ENCODE data around the gene CAPN10.

The CAPN10 gene

GRCh38 chr2:240554767-240555493, 31.6 kb upstream of the CAPN10 start:
- Histone ChIP-seq H3K23ac (ENCODE audit: low read depth, low read length, poor library complexity) (no peak overlapping the region), H3K4me2 (ENCODE audit: insufficient read depth, low read length, poor library complexity, severe bottlenecking) (no peak overlapping the region), H3K79me1 (ENCODE audit: low read depth, low read length) (peaks cover 11% of the 10 kb centered on the region), H3K27ac (replicated peaks; ENCODE audit: low read length) (no peak overlapping the region), H3K9me3 (replicated peaks in 1 of 2; ENCODE audit: control insufficient read depth in 2 of 2, insufficient read depth in 1 of 2, low read depth in 1 of 2, low read length in 2 of 2) (peaks cover 2 to 13% of the 10 kb centered on the region in 2 donors), H2BK5ac (ENCODE audit: low read length) (no peak overlapping the region), H3K18ac (ENCODE audit: low read length) (no peak overlapping the region), H3K27me3 (ENCODE audit: control insufficient read depth in 3 of 3, insufficient read depth in 3 of 3, low read depth in 1 of 3, low read length in 3 of 3) (peaks cover 0 to 11% (median 0%) of the 10 kb centered on the region in 3 experiments), H3K9ac (ENCODE audit: low read depth, low read length, poor library complexity) (no peak overlapping the region), H2BK12ac (ENCODE audit: low read length) (no peak overlapping the region), H3K4me1 (ENCODE audit: control insufficient read depth in 2 of 2, insufficient read depth in 1 of 2, low read depth in 1 of 2, low read length in 2 of 2) (peaks cover 3 to 5% of the 10 kb centered on the region in 2 donors), H4K91ac (ENCODE audit: low read depth, low read length, poor library complexity) (no peak overlapping the region), H2AK5ac (ENCODE audit: low read depth, low read length) (no peak overlapping the region), H3K4me3 (ENCODE audit: low read length in 2 of 2) (no peak overlapping the region), H2AFZ (ENCODE audit: low read length) (no peak overlapping the region), H3K4ac (ENCODE audit: low read length) (no peak overlapping the region), H2BK15ac (ENCODE audit: low read length) (no peak overlapping the region), H4K8ac (ENCODE audit: low read depth, low read length) (no peak overlapping the region), H3K14ac (ENCODE audit: low read length) (no peak overlapping the region), H2BK120ac (ENCODE audit: low read depth, low read length) (no peak overlapping the region), H3K36me3 (replicated peaks in 1 of 2; ENCODE audit: control insufficient read depth in 2 of 2, insufficient read depth in 2 of 2, low read length in 2 of 2) (peaks cover 2 to 66% of the 10 kb centered on the region in 2 donors)
- WGBS, 2 donors (ENCODE audit: extremely low coverage in 2 of 2, insufficient read length in 2 of 2, insufficient replicate concordance in 1 of 2): no CpG with 5 or more reads among the region's 17 CpGs
- DNase-seq (ENCODE audit: low spot score): no peak

DNA sequence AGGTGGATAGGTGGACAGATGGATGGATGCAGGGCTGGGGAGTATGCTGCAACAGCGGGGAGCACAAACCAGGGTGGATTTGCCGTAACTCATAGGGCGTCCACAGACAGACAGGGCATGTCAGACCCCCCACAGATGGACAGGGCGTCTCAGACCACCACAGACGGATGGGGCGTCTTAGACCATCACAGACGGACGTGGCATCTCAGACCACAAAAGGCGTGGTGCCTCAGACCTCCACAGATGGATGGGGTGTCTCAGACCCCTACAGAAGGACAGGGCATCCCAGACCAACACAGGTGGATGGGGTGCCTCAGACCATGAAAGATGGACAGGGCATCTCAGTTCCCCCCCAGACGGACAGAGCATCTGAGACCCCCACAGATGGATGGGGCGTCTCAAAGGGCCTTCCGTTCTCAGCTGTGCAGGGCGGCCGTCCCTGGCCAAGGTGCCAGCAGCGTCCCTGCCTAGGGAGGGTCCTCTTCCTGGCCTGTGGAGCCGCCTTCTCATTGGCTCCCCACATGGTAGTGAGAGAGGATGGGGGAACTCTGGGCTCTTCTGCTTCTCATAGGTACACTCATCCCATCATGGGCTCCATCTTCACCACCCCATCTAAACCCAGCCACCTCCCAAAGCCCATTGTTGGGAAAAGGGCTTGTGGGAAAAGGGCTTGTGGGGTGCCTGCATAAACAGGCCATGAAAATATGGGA, 30.8 kb upstream of the CAPN10 start:
- H3K27ac ChIP-seq (replicated peaks; ENCODE audit: low read length): no peak overlapping the region
- no peak overlapping the region for H2BK15ac ChIP-seq (ENCODE audit: low read length)
- H3K36me3 ChIP-seq (replicated peaks in 1 of 2; ENCODE audit: control insufficient read depth in 2 of 2, insufficient read depth in 2 of 2, low read length in 2 of 2): peaks cover 2 to 62% of the 10 kb centered on the region in 2 donors
- DNase-seq (ENCODE audit: low spot score): no peak
- H4K8ac ChIP-seq (ENCODE audit: low read depth, low read length): no peak overlapping the region
- H3K4me2 ChIP-seq (ENCODE audit: insufficient read depth, low read length, poor library complexity, severe bottlenecking): no peak overlapping the region
- no peak overlapping the region for H3K18ac ChIP-seq (ENCODE audit: low read length)
- H3K23ac ChIP-seq (ENCODE audit: low read depth, low read length, poor library complexity): no peak overlapping the region
- no peak overlapping the region for H3K9ac ChIP-seq (ENCODE audit: low read depth, low read length, poor library complexity)
- no peak overlapping the region for H3K4ac ChIP-seq (ENCODE audit: low read length)
- no peak overlapping the region for H2BK5ac ChIP-seq (ENCODE audit: low read length)
- H3K9me3 ChIP-seq (replicated peaks in 1 of 2; ENCODE audit: control insufficient read depth in 2 of 2, insufficient read depth in 1 of 2, low read depth in 1 of 2, low read length in 2 of 2): peaks cover 2 to 9% of the 10 kb centered on the region in 2 donors
- H3K14ac ChIP-seq (ENCODE audit: low read length): no peak overlapping the region
- H4K91ac ChIP-seq (ENCODE audit: low read depth, low read length, poor library complexity): no peak overlapping the region
- peaks cover 0 to 11% (median 0%) of the 10 kb centered on the region in 3 experiments for H3K27me3 ChIP-seq (ENCODE audit: control insufficient read depth in 3 of 3, insufficient read depth in 3 of 3, low read depth in 1 of 3, low read length in 3 of 3)
- H2BK120ac ChIP-seq (ENCODE audit: low read depth, low read length): no peak overlapping the region
- peaks cover 4 to 5% of the 10 kb centered on the region in 2 donors for H3K4me1 ChIP-seq (ENCODE audit: control insufficient read depth in 2 of 2, insufficient read depth in 1 of 2, low read depth in 1 of 2, low read length in 2 of 2)
- no peak overlapping the region for H2AFZ ChIP-seq (ENCODE audit: low read length)
- H2AK5ac ChIP-seq (ENCODE audit: low read depth, low read length): no peak overlapping the region
- H2BK12ac ChIP-seq (ENCODE audit: low read length): no peak overlapping the region
- WGBS, 2 donors (ENCODE audit: extremely low coverage in 2 of 2, insufficient read length in 2 of 2, insufficient replicate concordance in 1 of 2): no CpG with 5 or more reads among the region's 16 CpGs
- H3K79me1 ChIP-seq (ENCODE audit: low read depth, low read length): peaks cover 11% of the 10 kb centered on the region
- H3K4me3 ChIP-seq (ENCODE audit: low read length in 2 of 2): no peak overlapping the region

GRCh38 chr2:240556553-240557100, 29.9 kb upstream of the CAPN10 start:
- no peak overlapping the region for H2BK5ac ChIP-seq (ENCODE audit: low read length)

More at GRCh38 chr2:240556553-240557100, 29.9 kb upstream of the CAPN10 start:
- no CpG with 5 or more reads among the region's 9 CpGs for WGBS, 2 donors (ENCODE audit: extremely low coverage in 2 of 2, insufficient read length in 2 of 2, insufficient replicate concordance in 1 of 2)
- Histone ChIP-seq H3K4me2 (ENCODE audit: insufficient read depth, low read length, poor library complexity, severe bottlenecking) (no peak overlapping the region), H3K27ac (replicated peaks; ENCODE audit: low read length) (no peak overlapping the region), H3K9ac (ENCODE audit: low read depth, low read length, poor library complexity) (no peak overlapping the region), H2AFZ (ENCODE audit: low read length) (no peak overlapping the region), H3K14ac (ENCODE audit: low read length) (no peak overlapping the region), H3K4me3 (ENCODE audit: low read length in 2 of 2) (no peak overlapping the region), H2AK5ac (ENCODE audit: low read depth, low read length) (no peak overlapping the region), H3K23ac (ENCODE audit: low read depth, low read length, poor library complexity) (no peak overlapping the region), H3K9me3 (replicated peaks in 1 of 2; ENCODE audit: control insufficient read depth in 2 of 2, insufficient read depth in 1 of 2, low read depth in 1 of 2, low read length in 2 of 2) (no peaks in the 10 kb centered on the region), H3K4me1 (ENCODE audit: control insufficient read depth in 2 of 2, insufficient read depth in 1 of 2, low read depth in 1 of 2, low read length in 2 of 2) (peaks cover 4 to 7% of the 10 kb centered on the region in 2 donors), H2BK15ac (ENCODE audit: low read length) (no peak overlapping the region), H3K4ac (ENCODE audit: low read length) (no peak overlapping the region), H3K18ac (ENCODE audit: low read length) (no peak overlapping the region), H3K36me3 (replicated peaks in 1 of 2; ENCODE audit: control insufficient read depth in 2 of 2, insufficient read depth in 2 of 2, low read length in 2 of 2) (peaks cover 2 to 53% of the 10 kb centered on the region in 2 donors), H4K8ac (ENCODE audit: low read depth, low read length) (no peak overlapping the region), H2BK12ac (ENCODE audit: low read length) (no peak overlapping the region), H3K27me3 (ENCODE audit: control insufficient read depth in 3 of 3, insufficient read depth in 3 of 3, low read depth in 1 of 3, low read length in 3 of 3) (peaks cover 0 to 11% (median 0%) of the 10 kb centered on the region in 3 experiments), H3K79me1 (ENCODE audit: low read depth, low read length) (peaks cover 11% of the 10 kb centered on the region), H4K91ac (ENCODE audit: low read depth, low read length, poor library complexity) (no peak overlapping the region), H2BK120ac (ENCODE audit: low read depth, low read length) (no peak overlapping the region)
- no peak for DNase-seq (ENCODE audit: low spot score)

Data from neuronal stem cell (in vitro differentiated cells).